B cell (primary cell): ENCODE data around the gene FREM3. TPM values are rescaled to one million over a fixed set of nuclear protein-coding genes. Genes with fewer than 3 reads are reported as not detected.

Source experiments
- ATAC-seq: fragments of 200-7000 bp; cut with Tn5 transposase; one replicate; pipeline ENCODE4 v1.10.0; 2021; ENCODE audit warnings: low read depth, mild to moderate bottlenecking, moderate number of reproducible peaks, moderate library complexity
- CTCF ChIA-PET: fragments of 350-600 bp; sonication (Branson Sonifier 250); formaldehyde crosslinking; loops from one replicate; lab custom pipeline; 2021; ENCODE audit warnings: antibody characterized with exemption, inconsistent platforms; lab: Charles Lee
- POLR2A ChIA-PET: fragments of 350-600 bp; sonication (Branson Sonifier 250); formaldehyde crosslinking; loops from one replicate; lab custom pipeline; 2021; ENCODE audit warnings: antibody characterized with exemption; lab: Charles Lee
- DNase-seq: peaks from one replicate; pipeline ENCODE4 v3.0.0; 2013
- H2AFZ ChIP-seq: 2 replicates; pipeline ENCODE4 v1.6.1; 2012; ENCODE audit warnings: mild to moderate bottlenecking, low read depth, low read length; ENCODE audit not compliant: insufficient read depth, poor library complexity, severe bottlenecking
- H3K27ac ChIP-seq, 2 donors: 1 replicate in 1 of 2; 2 replicates in 1 of 2; pipeline ENCODE4 v1.5.1; 2012 to 2013; ENCODE audit warnings: low read length in 2 of 2, mild to moderate bottlenecking in 2 of 2, moderate library complexity in 1 of 2
- H3K27me3 ChIP-seq, 4 experiments: fragments of 200-600 bp in 1 of 4; sonication (generic) in 1 of 4; replicated peaks in 1 of 4; 1 replicate in 2 of 4; 2 replicates in 2 of 4; pipeline versions ENCODE4 v1.6.1 to v1.7.0; 2013 to 2016; ENCODE audit warnings: low read length in 3 of 4, mild to moderate bottlenecking in 2 of 4, mixed read lengths in 1 of 4, moderate library complexity in 1 of 4; ENCODE audit not compliant: insufficient read depth in 4 of 4, control insufficient read depth in 3 of 4; ENCODE audit errors: control extremely low read depth in 1 of 4
- H3K36me3 ChIP-seq, 2 experiments: replicated peaks in 1 of 2; 1 replicate in 1 of 2; 2 replicates in 1 of 2; pipeline versions ENCODE4 v1.6.1 to v1.7.1; 2013; ENCODE audit warnings: low read length in 1 of 2; ENCODE audit not compliant: insufficient read depth in 2 of 2, control insufficient read depth in 1 of 2; ENCODE audit errors: control extremely low read depth in 1 of 2, extremely low read depth in 1 of 2
- H3K4me1 ChIP-seq, 2 donors: fragments of 200-600 bp in 1 of 2; sonication (generic) in 1 of 2; 1 replicate in 1 of 2; 2 replicates in 1 of 2; pipeline versions ENCODE4 v1.5.1 to v1.6.1; 2013 to 2017; ENCODE audit warnings: low read length in 2 of 2; ENCODE audit not compliant: control insufficient read depth in 2 of 2, insufficient read depth in 2 of 2
- H3K4me2 ChIP-seq: replicated peaks from 2 replicates; pipeline ENCODE3; 2012; ENCODE audit warnings: mild to moderate bottlenecking, low read depth, low read length; ENCODE audit not compliant: poor library complexity, severe bottlenecking
- H3K4me3 ChIP-seq, 5 experiments: fragments of 200-600 bp in 1 of 5; sonication (generic) in 1 of 5; 1 replicate in 3 of 5; 2 replicates in 2 of 5; pipeline versions ENCODE4 v1.5.1 to v1.7.0; 2011 to 2016; ENCODE audit warnings: low read length in 4 of 5, mild to moderate bottlenecking in 4 of 5, low read depth in 2 of 5, control low read depth in 1 of 5, moderate library complexity in 1 of 5; ENCODE audit not compliant: insufficient read depth in 1 of 5; ENCODE audit errors: control extremely low read depth in 1 of 5, extremely low read depth in 1 of 5
- H3K79me2 ChIP-seq: fragments of 200-600 bp; sonication (generic); one replicate; pipeline ENCODE4 v1.6.0; 2016; ENCODE audit warnings: low read length; ENCODE audit not compliant: control insufficient read depth, insufficient read depth
- H3K9ac ChIP-seq: fragments of 200-600 bp; sonication (generic); 2 replicates; pipeline ENCODE4 v1.6.1; 2017; ENCODE audit warnings: mild to moderate bottlenecking, low read length, moderate library complexity
- H3K9me3 ChIP-seq, 3 donors: one replicate each; pipeline versions ENCODE4 v1.6.1 to v1.7.1; 2013; ENCODE audit warnings: low read length in 2 of 3; ENCODE audit not compliant: control insufficient read depth in 2 of 3, insufficient read depth in 1 of 3; ENCODE audit errors: control extremely low read depth in 1 of 3
- H4K20me1 ChIP-seq: 2 replicates; pipeline ENCODE4 v1.6.0; 2012; ENCODE audit warnings: mild to moderate bottlenecking, low read length; ENCODE audit not compliant: insufficient read depth, control insufficient read depth, poor library complexity, severe bottlenecking
- H3K27ac Mint-ChIP-seq: one replicate; pipeline ENCODE4 v1.8.0; 2021; ENCODE audit warnings: mixed read lengths
- H3K27me3 Mint-ChIP-seq: one replicate; pipeline ENCODE4 v1.8.0; 2021; ENCODE audit warnings: mixed read lengths
- H3K4me1 Mint-ChIP-seq: one replicate; pipeline ENCODE4 v1.8.0; 2021; ENCODE audit warnings: mixed read lengths
- H3K4me3 Mint-ChIP-seq: one replicate; pipeline ENCODE4 v1.8.0; 2021; ENCODE audit warnings: mixed read lengths
- H3K9me3 Mint-ChIP-seq: one replicate; pipeline ENCODE4 v1.8.0; 2022; ENCODE audit warnings: mixed read lengths; ENCODE audit not compliant: insufficient read depth
- EZH2 ChIP-seq: IDR thresholded peaks from 2 replicates; pipeline ENCODE4 v1.6.1; 2012; ENCODE audit warnings: borderline replicate concordance, low read depth, mild to moderate bottlenecking, moderate library complexity, low read length; ENCODE audit not compliant: insufficient read depth, poor library complexity, severe bottlenecking
- WGBS: methylation state at CpG from one replicate; pipeline ENCODE4 v1.1.5; 2013; ENCODE audit warnings: missing lambda C conversion rate; ENCODE audit not compliant: insufficient coverage; 5-methylcytosine and 5-hydroxymethylcytosine counted together
- intact Hi-C: fragments of 100-400 bp; cut with micrococcal nuclease; formaldehyde crosslinking; loops from one replicate; pipeline ENCODE4 v1.10.0; 2022
- polyA plus RNA-seq: library from polyadenylated mRNA; depleted of rRNA; stranded (reverse); fragments of >200 nt; gene quantifications from 2 replicates; pipeline ENCODE4 v1.2.3, GENCODE V29; 2012
- total RNA-seq, 2 donors: library from RNA; stranded (reverse); fragments of 120-200 nt in 1 of 2; gene quantifications; 1 replicate in 1 of 2; 2 replicates in 1 of 2; pipeline versions ENCODE4 v1.2.3 to v1.2.4, GENCODE V29; 2013 to 2022
- TF ChIP-seq, protein P1 (sequence below): fragments of 200-600 bp; IDR thresholded peaks from one replicate; pipeline ENCODE4 v1.8.0; 2022; ENCODE audit warnings: antibody characterized with exemption, mild to moderate bottlenecking

FREM3 gene
- total and polyA plus RNA-seq, 2 donors (not counting 1 experiment from before 2014, with no cell fraction given): not detected

DNA sequence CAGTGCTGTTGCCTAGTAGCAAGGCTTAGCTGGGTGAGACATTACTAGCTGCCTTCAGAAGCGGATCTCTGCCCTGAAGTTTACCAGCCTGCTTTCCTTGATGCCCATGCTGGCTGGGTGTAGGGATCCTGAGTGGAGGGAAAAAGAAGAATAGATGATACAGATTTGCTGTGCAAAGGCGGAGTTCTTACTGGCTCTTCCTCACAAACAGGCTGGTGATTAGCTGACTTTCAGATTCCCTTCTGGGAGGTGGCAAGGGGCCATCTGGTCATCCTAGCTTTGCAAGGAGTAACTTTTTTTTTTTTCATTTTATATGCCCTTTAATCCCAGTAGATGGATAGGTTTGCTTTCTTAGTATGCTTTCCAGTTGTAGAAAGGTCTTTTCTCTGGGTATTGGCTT, 142.2 kb downstream of the FREM3 start:
- no peaks in the 10 kb centered on the region for H3K27me3 ChIP-seq
- peaks cover 3 to 6% of the 10 kb centered on the region in 2 experiments for H3K36me3 ChIP-seq
- peaks cover 7 to 20% of the 10 kb centered on the region in 2 donors for H3K4me1 ChIP-seq
- POLR2A ChIA-PET: interaction anchor here (0.8 kb wide), 1 partner anchor 44 kb away, joined by 3 read pairs; the partner anchor contains the start of gene SMARCA5
- H3K4me3 ChIP-seq: no peak overlapping the region
- Mint-ChIP-seq H3K9me3 (no peaks in the 10 kb centered on the region), H3K4me3 (peak overlapping the region; percentile 89), H3K4me1 (peaks cover 26% of the 10 kb centered on the region), H3K27me3 (no peaks in the 10 kb centered on the region), H3K27ac (peak overlapping the region; percentile 88)
- no peak overlapping the region for H3K9ac ChIP-seq
- no peak for TF ChIP-seq EZH2
- TF ChIP-seq, protein P1, sequence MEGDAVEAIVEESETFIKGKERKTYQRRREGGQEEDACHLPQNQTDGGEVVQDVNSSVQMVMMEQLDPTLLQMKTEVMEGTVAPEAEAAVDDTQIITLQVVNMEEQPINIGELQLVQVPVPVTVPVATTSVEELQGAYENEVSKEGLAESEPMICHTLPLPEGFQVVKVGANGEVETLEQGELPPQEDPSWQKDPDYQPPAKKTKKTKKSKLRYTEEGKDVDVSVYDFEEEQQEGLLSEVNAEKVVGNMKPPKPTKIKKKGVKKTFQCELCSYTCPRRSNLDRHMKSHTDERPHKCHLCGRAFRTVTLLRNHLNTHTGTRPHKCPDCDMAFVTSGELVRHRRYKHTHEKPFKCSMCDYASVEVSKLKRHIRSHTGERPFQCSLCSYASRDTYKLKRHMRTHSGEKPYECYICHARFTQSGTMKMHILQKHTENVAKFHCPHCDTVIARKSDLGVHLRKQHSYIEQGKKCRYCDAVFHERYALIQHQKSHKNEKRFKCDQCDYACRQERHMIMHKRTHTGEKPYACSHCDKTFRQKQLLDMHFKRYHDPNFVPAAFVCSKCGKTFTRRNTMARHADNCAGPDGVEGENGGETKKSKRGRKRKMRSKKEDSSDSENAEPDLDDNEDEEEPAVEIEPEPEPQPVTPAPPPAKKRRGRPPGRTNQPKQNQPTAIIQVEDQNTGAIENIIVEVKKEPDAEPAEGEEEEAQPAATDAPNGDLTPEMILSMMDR: no peak
- no peak overlapping the region for H3K27ac ChIP-seq
- H3K9me3 ChIP-seq: no peaks in the 10 kb centered on the region
- ATAC-seq (no peak), DNase-seq (no peak)
- CTCF ChIA-PET: interaction anchor here (0.8 to 1.9 kb wide), 7 partner anchors 10 to 422 kb away, joined by 3 to 11 read pairs (median 3); partner anchors contain the start of gene SMARCA5
- H3K4me2 ChIP-seq: peak overlapping the region; percentile 83
- peak overlapping the region; percentile 92 for H2AFZ ChIP-seq
- intact Hi-C loops: loop anchor here (5.0 kb wide), 1 partner anchor 349 kb away; the partner anchor contains the start of gene GYPE
- no peaks in the 10 kb centered on the region for H4K20me1 ChIP-seq
- WGBS: 78% methylated on average over 2 of the region's 2 CpGs
- no peaks in the 10 kb centered on the region for H3K79me2 ChIP-seq

- no peak overlapping the region for H3K4me3 Mint-ChIP-seq
- POLR2A ChIA-PET: no interaction called here
- Histone ChIP-seq H2AFZ (no peak overlapping the region), H4K20me1 (no peaks in the 10 kb centered on the region), H3K9me3 (no peaks in the 10 kb centered on the region), H3K27me3 (no peaks in the 10 kb centered on the region), H3K4me2 (no peak overlapping the region), H3K27ac (no peak overlapping the region), H3K36me3 (peaks cover 6 to 18% of the 10 kb centered on the region in 2 experiments), H3K4me3 (no peak overlapping the region), H3K4me1 (peaks cover 7 to 20% of the 10 kb centered on the region in 2 donors), H3K79me2 (no peaks in the 10 kb centered on the region), H3K9ac (no peak overlapping the region)
- H3K27ac Mint-ChIP-seq: no peak overlapping the region
- no peak for TF ChIP-seq EZH2
- TF ChIP-seq, protein P1: no peak
- intact Hi-C loops: loop anchor here (5.0 kb wide), 1 partner anchor 352 kb away; the partner anchor contains the start of gene GYPE
- WGBS: 100% methylated on average over 4 of the region's 5 CpGs
- H3K27me3 Mint-ChIP-seq: no peaks in the 10 kb centered on the region
- H3K9me3 Mint-ChIP-seq: no peaks in the 10 kb centered on the region
- DNase-seq (no peak), ATAC-seq (no peak)
- CTCF ChIA-PET: no interaction called here
- peaks cover 26% of the 10 kb centered on the region for H3K4me1 Mint-ChIP-seq
Observed at GRCh38 chr4:143555676-143556075, 144.8 kb downstream of the FREM3 start.
